Lung (tissue), 12 donors: Measurements from ENCODE around the gene LINC00305. TPM values are rescaled to one million over a fixed set of nuclear protein-coding genes. Genes with fewer than 3 reads are reported as not detected.

ENCODE experiments used
- ATAC-seq: fragments of 200-7000 bp; cut with Tn5 transposase; one replicate; pipeline ENCODE4 v1.9.1; 2020; ENCODE audit warnings: moderate number of reproducible peaks; ENCODE audit not compliant: insufficient read depth, low FRiP score
- DNase-seq, 3 donors: peaks; one replicate each; pipeline ENCODE4 v3.0.0-alpha.2; 2013 to 2017
- H3K27ac ChIP-seq, 2 donors: one replicate each; pipeline ENCODE4 v1.5.1; 2013; ENCODE audit warnings: mild to moderate bottlenecking in 2 of 2, moderate library complexity in 2 of 2, control low read depth in 1 of 2, inconsistent platforms in 1 of 2, low read depth in 1 of 2, low read length in 1 of 2
- H3K27me3 ChIP-seq, 3 donors: one replicate each; pipeline ENCODE4 v1.5.1; 2013; ENCODE audit warnings: low read length in 2 of 3; ENCODE audit not compliant: control insufficient read depth in 3 of 3, insufficient read depth in 3 of 3
- H3K36me3 ChIP-seq, 4 donors: one replicate each; pipeline ENCODE4 v1.5.1; 2013; ENCODE audit warnings: low read length in 4 of 4, mild to moderate bottlenecking in 1 of 4, moderate library complexity in 1 of 4; ENCODE audit not compliant: control insufficient read depth in 4 of 4, insufficient read depth in 4 of 4
- H3K4me1 ChIP-seq, 5 donors: one replicate each; pipeline ENCODE4 v1.5.1; 2013; ENCODE audit warnings: low read length in 5 of 5, mild to moderate bottlenecking in 2 of 5, moderate library complexity in 1 of 5; ENCODE audit not compliant: control insufficient read depth in 5 of 5, insufficient read depth in 5 of 5
- H3K4me3 ChIP-seq: one replicate; pipeline ENCODE4 v1.5.1; 2013; ENCODE audit warnings: mild to moderate bottlenecking, control low read depth, moderate library complexity
- H3K9ac ChIP-seq, 2 donors: one replicate each; pipeline ENCODE4 v1.5.1; 2013; ENCODE audit warnings: low read length in 2 of 2, control low read depth in 1 of 2; ENCODE audit not compliant: insufficient read depth in 1 of 2
- H3K9me3 ChIP-seq, 4 donors: one replicate each; pipeline ENCODE4 v1.5.1; 2013; ENCODE audit warnings: low read length in 3 of 4, mild to moderate bottlenecking in 1 of 4, moderate library complexity in 1 of 4; ENCODE audit not compliant: control insufficient read depth in 4 of 4, insufficient read depth in 3 of 4
- CTCF ChIP-seq: IDR thresholded peaks from 2 replicates; pipeline ENCODE4 v1.5.1; 2012; ENCODE audit warnings: mild to moderate bottlenecking; ENCODE audit errors: control extremely low read depth, extremely low read depth
- WGBS, 2 donors: extraction: QIAGEN DNeasy Blood & Tissue Kit; methylation state at CpG; one replicate each; pipeline ENCODE4 v1.1.7; 2013; 5-methylcytosine and 5-hydroxymethylcytosine counted together
- polyA plus RNA-seq, 2 donors: library from polyadenylated mRNA; stranded (reverse); fragments of 200-250 nt; gene quantifications; one replicate each; pipeline ENCODE4 v1.2.1, GENCODE V29; 2013
- total RNA-seq, 2 donors: library from RNA; depleted of rRNA in 1 of 2; stranded (reverse); fragments of >200 nt in 1 of 2; gene quantifications; one replicate each; pipeline ENCODE4 v1.2.1, GENCODE V29; 2014 to 2021
- donor health status: control.
- donor health status: control.
- donor health status: Bipolar disorder and iron deficiency.
- donor health status: healthy.
- donor health status: DM: yes; HTN: yes; CAD: no.

The LINC00305 gene
- total and polyA plus RNA-seq, 4 donors = 0.44 TPM; not detected in 3

GRCh38 chr18:64103986-64104385, 44.9 kb downstream of the LINC00305 start:
- no peak overlapping the region for H3K9ac ChIP-seq
- H3K9me3 ChIP-seq = no peaks in the 10 kb centered on the region
- H3K4me1 ChIP-seq = no peaks in the 10 kb centered on the region
- H3K27me3 ChIP-seq = peaks cover 0 to 2% (median 0%) of the 10 kb centered on the region in 3 donors
- H3K36me3 ChIP-seq = no peaks in the 10 kb centered on the region
- no peak overlapping the region for H3K4me3 ChIP-seq
- no peak overlapping the region for H3K27ac ChIP-seq
- TF ChIP-seq CTCF = no peak
- WGBS, 2 donors = 98% methylated on average over 4 of the region's 4 CpGs
- DNase-seq (no peak), ATAC-seq (no peak)

GRCh38 chr18:64100116-64100922, 48.6 kb downstream of the LINC00305 start:
- TF ChIP-seq CTCF = no peak
- Histone ChIP-seq H3K9me3 (no peaks in the 10 kb centered on the region), H3K4me1 (peaks cover 0 to 1% (median 0%) of the 10 kb centered on the region in 5 donors), H3K4me3 (no peak overlapping the region), H3K27me3 (peaks cover 0 to 2% (median 0%) of the 10 kb centered on the region in 3 donors), H3K36me3 (no peaks in the 10 kb centered on the region), H3K27ac (no peak overlapping the region), H3K9ac (no peak overlapping the region)
- no peak for ATAC-seq
- WGBS, 2 donors = 42 to 52% methylated on average over 6 of the region's 6 CpGs
- DNase-seq = peak in 1 of 3 donors; percentile 6

DNA sequence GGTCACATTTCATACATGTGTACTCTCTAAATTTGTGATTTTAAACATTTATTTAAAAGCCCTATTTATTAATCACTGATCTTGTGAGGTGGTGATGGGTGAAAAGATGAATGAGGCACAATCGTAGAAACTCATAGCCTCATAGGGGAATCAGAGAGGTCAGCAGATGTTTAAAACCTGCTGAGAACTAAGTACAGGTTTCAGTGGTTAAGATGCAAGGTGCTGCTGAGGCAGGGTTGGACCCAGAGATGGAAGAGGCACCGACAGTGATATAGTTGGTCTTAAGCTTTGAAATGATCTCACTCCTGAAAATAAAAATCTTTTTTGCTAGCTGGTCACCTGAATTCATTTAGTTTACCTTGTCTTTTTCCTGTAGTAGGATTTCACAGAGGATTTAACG, 49.6 kb downstream of the LINC00305 start:
- Histone ChIP-seq H3K4me3 (no peak overlapping the region), H3K9me3 (no peaks in the 10 kb centered on the region), H3K4me1 (peaks cover 0 to 1% (median 0%) of the 10 kb centered on the region in 5 donors), H3K27ac (no peak overlapping the region), H3K36me3 (no peaks in the 10 kb centered on the region), H3K27me3 (peaks cover 0 to 2% (median 0%) of the 10 kb centered on the region in 3 donors), H3K9ac (no peak overlapping the region)
- no peak for TF ChIP-seq CTCF
- ATAC-seq (no peak), DNase-seq (no peak)
- 91 to 95% methylated on average over 3 of the region's 3 CpGs for WGBS, 2 donors

- H3K27me3 ChIP-seq = peaks cover 0 to 2% (median 0%) of the 10 kb centered on the region in 3 donors
- no peak overlapping the region for H3K27ac ChIP-seq
- DNase-seq = peak in 2 of 3 donors; percentile 6 to 37
- no peak for ATAC-seq
- 73 to 74% methylated on average over 3 of the region's 3 CpGs for WGBS, 2 donors
- no peak for TF ChIP-seq CTCF
- no peaks in the 10 kb centered on the region for H3K36me3 ChIP-seq
- H3K9ac ChIP-seq = no peak overlapping the region
- no peak overlapping the region for H3K4me3 ChIP-seq
- no peaks in the 10 kb centered on the region for H3K9me3 ChIP-seq
- peaks cover 0 to 1% (median 0%) of the 10 kb centered on the region in 5 donors for H3K4me1 ChIP-seq
Observed at GRCh38 chr18:64097497-64097896, 51.4 kb downstream of the LINC00305 start.
